ENCODE data around the gene RBAK.
A peak's percentile ranks its signal among the peaks of the same experiment; 100 is the strongest.
"Not testable (repeated sequence)": the region's sequence is repeated elsewhere in the genome, so short reads cannot be mapped to it uniquely, and the experiment has no call there.

Gene RBAK

DNA sequence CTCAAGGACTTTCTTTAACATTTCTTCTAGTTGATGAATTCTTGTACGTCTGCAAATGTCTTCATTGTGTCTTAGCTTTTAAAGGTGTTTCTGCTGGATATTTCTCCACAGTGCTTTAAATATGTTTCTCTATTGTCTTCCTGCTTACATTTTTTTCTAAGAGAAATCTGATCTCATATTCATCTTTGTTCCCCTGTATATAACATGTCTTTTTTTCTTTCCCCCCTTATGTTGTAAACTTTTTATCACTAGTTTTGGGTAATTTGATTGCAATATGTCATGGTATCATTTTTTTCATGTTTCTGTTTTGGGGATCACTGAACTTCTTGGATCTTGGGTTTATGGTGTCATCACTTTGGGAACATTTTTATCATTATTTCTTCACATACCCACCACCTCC, 7.5 kb downstream of the RBAK start:
- no peak for DNase-seq

DNA sequence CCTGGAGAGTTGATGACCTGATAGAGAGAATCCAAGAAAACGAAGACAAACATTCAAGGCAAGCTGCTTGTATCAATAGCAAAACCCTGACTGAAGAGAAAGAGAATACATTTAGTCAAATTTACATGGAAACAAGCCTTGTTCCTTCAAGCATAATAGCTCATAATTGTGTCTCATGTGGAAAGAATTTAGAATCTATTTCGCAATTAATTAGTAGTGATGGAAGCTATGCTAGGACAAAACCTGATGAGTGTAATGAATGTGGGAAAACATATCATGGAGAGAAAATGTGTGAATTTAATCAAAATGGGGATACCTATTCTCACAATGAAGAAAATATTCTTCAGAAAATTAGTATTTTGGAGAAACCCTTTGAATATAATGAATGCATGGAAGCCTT, 18.0 kb downstream of the RBAK start:
- DNase-seq: no peak

DNA sequence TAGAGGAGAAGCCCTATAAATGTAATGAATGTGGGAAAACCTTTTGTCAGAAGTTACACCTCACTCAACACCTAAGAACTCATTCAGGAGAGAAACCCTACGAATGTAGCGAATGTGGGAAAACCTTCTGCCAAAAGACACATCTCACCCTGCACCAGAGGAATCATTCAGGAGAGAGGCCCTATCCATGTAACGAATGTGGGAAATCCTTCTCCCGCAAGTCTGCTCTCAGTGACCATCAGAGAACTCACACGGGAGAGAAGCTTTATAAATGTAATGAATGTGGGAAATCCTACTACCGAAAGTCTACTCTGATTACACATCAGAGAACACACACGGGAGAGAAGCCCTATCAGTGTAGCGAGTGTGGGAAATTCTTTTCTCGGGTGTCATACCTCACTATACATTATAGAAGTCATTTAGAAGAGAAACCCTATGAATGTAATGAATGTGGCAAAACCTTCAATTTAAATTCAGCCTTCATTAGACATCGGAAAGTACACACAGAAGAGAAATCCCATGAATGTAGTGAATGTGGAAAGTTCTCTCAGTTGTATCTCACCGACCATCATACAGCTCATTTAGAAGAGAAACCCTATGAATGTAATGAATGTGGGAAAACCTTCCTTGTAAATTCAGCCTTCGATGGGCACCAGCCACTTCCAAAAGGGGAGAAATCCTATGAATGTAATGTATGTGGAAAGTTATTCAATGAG, 18.9 kb downstream of the RBAK start:
- DNase-seq: no peak

DNA sequence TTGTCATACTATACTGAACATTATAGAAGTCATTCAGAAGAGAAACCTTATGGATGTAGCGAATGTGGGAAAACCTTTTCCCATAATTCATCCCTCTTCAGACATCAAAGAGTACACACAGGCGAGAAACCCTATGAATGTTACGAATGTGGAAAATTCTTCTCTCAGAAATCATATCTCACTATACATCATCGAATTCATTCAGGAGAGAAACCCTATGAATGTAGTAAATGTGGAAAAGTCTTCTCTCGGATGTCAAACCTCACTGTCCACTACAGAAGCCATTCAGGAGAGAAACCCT, 19.4 kb downstream of the RBAK start:
- DNase-seq: no peak

DNA sequence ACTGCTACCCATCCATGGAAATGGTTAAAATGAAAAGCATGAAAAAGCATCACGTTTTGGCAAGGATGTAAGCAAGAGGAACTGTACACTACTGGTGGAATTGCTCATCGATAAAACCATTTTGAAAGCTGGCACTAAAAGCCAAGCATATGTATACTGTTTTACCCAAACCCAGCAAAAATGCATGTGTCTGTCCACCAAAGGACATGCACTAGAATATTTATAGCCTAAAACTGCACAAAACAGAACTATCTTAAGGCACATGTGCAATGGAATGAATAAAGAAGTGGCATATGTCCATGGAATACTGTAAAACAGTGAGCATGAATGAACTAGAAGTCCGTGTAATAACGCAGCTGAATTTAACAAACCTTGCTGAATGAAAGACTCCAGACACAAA, 22.9 kb downstream of the RBAK start:
- DNase-seq: no peak

GRCh38 chr7:5070206-5070605, 24.5 kb downstream of the RBAK start:
- no peak for DNase-seq

- not testable (repeated sequence) for DNase-seq
These were observed 29.5 kb downstream of the RBAK start for GRCh38 chr7:5075187-5075586.

- DNase-seq: peak; percentile 86
These were observed 32.1 kb downstream of the RBAK start for GRCh38 chr7:5077740-5078139.

DNA sequence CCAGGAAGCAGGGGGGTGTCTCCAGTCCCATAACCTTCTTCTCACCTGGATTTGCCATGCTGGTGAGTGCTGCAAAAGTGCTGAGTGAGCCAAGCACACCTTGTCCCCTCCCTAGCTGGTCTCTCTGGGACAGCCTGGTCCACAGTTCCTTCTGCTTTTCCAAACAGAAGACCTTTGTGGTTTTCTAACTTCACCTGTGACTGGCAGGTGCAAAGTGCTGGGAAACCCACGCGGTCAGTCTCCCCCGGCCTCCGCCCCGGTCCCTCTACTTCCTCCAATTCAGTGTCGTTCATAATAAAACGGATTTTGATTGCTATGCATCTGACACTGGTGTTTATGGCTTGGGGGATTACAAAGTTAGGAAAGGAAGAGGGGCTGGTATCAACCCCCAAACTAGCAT, 37.1 kb downstream of the RBAK start:
- no peak for DNase-seq

DNA sequence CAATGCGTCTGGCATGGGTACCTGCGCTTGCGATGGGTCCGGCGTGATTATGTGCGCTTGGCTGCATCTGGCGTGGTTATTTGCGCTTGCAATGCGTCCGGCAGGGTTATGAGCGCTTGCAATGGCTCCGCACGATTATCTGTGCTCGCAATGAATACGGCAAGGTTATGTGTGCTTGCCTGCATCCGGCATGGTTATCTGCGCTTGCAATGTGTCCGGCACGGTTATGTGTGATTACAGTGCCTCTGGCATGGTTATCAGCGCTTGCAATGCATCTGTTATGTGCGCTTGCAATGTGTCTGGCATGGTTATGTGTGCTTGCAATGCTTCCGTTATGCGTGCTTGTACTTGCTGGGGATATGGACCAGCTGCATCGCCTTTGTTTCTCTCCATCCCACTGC, 37.7 kb downstream of the RBAK start:
- no peak for DNase-seq

DNA sequence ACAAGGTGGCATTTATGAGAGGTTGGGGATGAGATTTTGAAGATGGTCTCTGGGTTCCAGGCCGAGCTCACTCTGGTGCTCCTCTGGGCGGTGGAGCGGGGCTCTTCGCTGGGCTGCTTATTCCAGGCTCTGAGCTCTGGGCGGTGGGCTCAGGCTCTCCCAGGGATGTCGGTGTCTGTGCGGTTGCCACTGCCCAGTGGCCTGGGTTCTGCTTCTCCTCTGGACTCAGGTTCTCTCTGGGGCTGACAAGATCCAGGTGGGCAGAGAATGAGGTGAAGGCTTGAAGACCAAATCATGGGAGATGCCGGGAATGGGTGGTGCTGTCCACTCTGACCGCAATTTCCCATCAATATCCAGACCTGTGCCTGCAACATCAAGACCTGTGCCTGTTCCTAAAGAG, 40.6 kb downstream of the RBAK start:
- DNase-seq: no peak

GRCh38 chr7:5088228-5088833, 42.7 kb downstream of the RBAK start:
- DNase-seq: not testable (repeated sequence)

DNA sequence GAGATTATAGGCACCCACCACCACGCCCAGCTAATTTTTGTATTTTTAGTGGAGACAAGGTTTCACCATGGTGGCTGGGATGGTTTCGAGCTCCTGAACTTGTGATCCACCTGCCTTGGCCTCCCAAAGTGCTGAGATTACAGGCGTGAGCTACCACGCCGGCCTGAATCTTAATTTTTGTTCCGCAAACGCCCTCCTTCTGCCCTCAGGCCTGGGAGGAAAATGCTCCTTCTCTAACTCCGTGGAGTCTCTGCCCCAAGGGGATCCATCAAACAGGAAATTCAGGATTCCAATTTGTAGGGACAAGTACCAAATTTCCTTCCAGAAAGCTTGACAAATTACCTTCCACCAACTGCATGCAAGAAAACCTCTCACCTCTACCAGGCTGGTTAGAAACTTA, 43.2 kb downstream of the RBAK start:
- no peak for DNase-seq

DNA sequence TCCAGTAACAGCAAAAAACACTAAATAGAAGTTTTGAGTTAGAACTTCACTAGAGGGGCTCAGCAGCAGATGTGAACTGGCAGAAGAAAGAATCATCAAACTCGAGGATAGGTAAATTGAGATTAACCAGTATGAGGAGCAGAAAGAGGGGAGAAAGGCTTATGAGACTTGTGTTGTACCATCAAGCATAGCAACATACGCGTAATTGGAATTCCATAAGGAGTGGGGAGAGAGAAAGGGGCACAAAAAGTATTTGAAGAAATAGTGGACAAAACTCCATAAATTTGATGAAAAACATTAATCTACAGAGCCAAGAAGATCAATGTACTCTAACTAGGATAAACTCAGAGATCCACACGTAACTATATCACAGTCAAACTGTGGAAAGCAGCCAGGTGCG, 48.3 kb downstream of the RBAK start:
- no peak for DNase-seq

- peak; percentile 4 for DNase-seq
These were observed 49.0 kb downstream of the RBAK start for GRCh38 chr7:5094641-5095040.

DNA sequence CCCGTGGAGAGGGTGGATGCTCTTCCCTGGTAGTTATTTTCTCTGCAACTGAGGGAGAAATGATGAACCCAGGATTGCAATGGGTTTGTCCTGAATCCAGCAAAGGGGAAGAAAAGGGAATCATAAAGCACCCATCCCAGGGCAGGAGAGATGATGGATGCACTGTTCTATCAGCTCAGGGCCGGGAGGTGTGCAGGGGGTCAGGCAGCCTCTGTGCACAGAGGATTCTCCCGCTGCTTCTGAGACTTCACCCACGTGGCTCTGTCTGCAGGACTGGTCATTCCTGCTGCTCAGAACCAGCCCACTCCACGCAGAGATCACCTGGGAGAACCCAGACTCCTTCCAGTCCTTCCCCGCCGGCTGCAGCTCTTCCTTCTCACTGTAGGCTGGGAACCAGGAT, 70.7 kb downstream of the RBAK start:
- no peak for DNase-seq

GRCh38 chr7:5117095-5117970, 71.7 kb downstream of the RBAK start:
- DNase-seq: no peak
